Kidney epithelial cell (primary cell): Measurements from ENCODE around the gene TEX35. TPM values are rescaled to one million over a fixed set of nuclear protein-coding genes. Genes with fewer than 3 reads are reported as not detected.

Experiments used
- DNase-seq: peaks from one replicate; pipeline ENCODE4 v3.0.0-alpha.2; 2010; ENCODE audit warnings: low read depth
- H3K27me3 ChIP-seq: 2 replicates; pipeline ENCODE4 v1.6.0; 2011; ENCODE audit warnings: low read length; ENCODE audit not compliant: control insufficient read depth, insufficient read depth
- H3K36me3 ChIP-seq: 2 replicates; pipeline ENCODE4 v1.5.1; 2011; ENCODE audit warnings: low read length; ENCODE audit not compliant: control insufficient read depth, insufficient read depth
- H3K4me3 ChIP-seq: 2 replicates; pipeline ENCODE4 v1.5.1; 2011; ENCODE audit warnings: low read depth, mild to moderate bottlenecking, control low read depth, low read length
- total RNA-seq: library from RNA; depleted of rRNA; stranded (reverse); fragments of >200 nt; gene quantifications from 2 replicates; pipeline ENCODE4 v1.2.3, GENCODE V29; 2015
- TF ChIP-seq, protein P1 (sequence below): IDR thresholded peaks from 2 replicates; pipeline ENCODE4 v1.5.1; 2011; ENCODE audit warnings: mild to moderate bottlenecking, moderate library complexity, low read length, control low read depth, inconsistent platforms; ENCODE audit not compliant: insufficient read depth, poor library complexity, severe bottlenecking

TEX35 gene
- not detected in 2 replicates for total RNA-seq

DNA sequence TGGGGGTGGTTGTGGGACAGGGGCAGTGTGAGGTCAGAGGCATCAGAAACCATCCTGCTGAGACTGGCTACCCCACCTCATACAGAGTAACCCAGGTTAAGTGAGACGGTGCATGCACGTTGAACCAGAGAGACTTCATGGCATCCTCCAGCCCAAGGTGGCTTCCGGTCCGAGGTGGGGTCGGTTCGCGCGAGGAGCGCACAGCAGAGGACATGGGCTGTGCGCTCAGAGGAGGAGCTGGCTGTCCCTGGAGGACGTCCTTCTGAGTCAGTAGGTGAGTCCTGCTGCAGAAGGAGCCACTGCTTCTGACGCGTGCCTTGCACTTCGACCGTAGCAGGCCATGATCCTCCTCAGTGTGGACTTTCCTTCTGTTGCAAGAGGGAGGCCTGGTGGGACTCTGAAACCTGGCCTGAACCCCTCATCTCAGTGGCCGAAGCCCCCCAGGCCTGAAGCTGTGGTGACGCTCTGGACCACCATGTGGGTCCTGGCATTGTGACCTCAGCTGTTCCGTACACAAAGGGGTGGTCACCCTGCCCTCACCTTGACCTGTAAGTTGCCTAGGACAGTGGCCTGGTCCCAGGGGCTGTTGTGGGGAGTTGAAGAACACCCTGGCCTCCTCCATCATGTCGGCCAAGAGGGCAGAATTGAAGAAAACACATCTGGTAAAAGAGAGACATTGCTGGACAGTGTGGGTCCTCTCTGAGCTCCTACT, at the start of gene TEX35:
Gene TEX35 (plus strand): TSS at position 544 of the 712 bp plus-strand sequence. CDS start 80 bp downstream, at position 624.
- Histone ChIP-seq H3K27me3 (no peaks in the 10 kb centered on the region), H3K4me3 (no peak within 1 kb of the TSS), H3K36me3 (no peaks in the 10 kb centered on the region)
- TF ChIP-seq, protein P1, sequence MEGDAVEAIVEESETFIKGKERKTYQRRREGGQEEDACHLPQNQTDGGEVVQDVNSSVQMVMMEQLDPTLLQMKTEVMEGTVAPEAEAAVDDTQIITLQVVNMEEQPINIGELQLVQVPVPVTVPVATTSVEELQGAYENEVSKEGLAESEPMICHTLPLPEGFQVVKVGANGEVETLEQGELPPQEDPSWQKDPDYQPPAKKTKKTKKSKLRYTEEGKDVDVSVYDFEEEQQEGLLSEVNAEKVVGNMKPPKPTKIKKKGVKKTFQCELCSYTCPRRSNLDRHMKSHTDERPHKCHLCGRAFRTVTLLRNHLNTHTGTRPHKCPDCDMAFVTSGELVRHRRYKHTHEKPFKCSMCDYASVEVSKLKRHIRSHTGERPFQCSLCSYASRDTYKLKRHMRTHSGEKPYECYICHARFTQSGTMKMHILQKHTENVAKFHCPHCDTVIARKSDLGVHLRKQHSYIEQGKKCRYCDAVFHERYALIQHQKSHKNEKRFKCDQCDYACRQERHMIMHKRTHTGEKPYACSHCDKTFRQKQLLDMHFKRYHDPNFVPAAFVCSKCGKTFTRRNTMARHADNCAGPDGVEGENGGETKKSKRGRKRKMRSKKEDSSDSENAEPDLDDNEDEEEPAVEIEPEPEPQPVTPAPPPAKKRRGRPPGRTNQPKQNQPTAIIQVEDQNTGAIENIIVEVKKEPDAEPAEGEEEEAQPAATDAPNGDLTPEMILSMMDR = no peak
- DNase-seq = no peak

DNA sequence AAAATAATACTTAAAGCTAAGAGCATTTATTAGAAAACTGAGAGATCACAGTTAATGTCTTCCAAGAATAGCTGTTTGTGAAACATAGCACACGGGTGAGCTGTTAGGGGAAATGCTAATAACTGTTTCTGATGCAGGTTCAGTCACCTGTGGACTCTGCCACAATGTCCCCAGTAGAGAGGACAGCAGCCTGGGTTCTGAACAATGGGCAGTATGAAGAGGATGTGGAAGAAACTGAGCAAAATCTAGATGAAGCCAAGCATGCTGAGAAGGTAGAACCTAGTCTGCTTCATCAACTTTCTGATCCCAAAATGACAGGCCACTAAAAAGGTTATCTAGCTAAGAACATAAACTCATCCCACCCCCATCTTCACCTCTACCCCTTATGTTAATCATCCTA, 48.8 kb upstream of the TEX35 start:
- TF ChIP-seq, protein P1 = no peak
- H3K4me3 ChIP-seq = no peak overlapping the region
- H3K27me3 ChIP-seq = no peaks in the 10 kb centered on the region
- no peak for DNase-seq
- H3K36me3 ChIP-seq = no peaks in the 10 kb centered on the region

DNA sequence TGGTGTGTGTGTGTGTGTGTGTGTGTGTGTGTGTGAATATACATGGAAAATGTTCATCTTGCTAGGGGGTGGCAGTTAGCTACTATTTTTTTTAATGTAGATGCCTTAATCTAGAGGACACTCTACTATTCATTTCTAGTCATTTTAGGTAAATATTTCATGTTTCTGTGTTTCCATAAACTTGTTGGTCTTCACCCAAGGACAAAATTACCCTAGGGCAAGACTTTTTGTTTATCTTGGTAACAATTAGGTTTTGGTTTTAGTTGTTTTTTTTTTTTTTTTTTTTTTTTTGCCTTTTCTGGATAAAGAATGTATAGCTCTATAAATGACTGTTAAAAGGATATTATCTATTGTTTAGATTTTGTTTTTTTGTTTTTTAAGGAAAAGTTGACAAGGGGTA, 48.3 kb upstream of the TEX35 start:
- no peak for DNase-seq
- H3K27me3 ChIP-seq = no peaks in the 10 kb centered on the region
- no peaks in the 10 kb centered on the region for H3K36me3 ChIP-seq
- H3K4me3 ChIP-seq = no peak overlapping the region
- TF ChIP-seq, protein P1 = no peak

DNA sequence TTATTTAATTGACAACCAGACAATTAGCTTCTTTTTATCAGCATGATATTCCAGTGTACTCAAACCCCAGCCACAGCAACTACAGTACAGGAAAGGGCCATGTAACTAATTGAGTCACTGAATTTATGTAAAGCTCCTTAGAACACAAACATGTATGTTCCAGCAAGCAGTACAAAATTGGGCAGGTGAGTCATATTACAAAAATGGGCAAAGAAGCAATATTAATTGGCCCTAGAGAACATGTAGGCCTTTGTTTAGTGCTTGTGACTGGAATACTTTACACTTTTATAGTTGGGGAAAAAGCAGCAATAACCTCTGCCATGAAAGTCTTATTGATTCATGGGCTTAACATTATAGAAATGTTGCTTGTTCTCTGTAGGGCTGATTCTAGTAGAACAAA, 47.9 kb upstream of the TEX35 start:
- Histone ChIP-seq H3K27me3 (no peaks in the 10 kb centered on the region), H3K4me3 (no peak overlapping the region), H3K36me3 (no peaks in the 10 kb centered on the region)
- DNase-seq = no peak
- TF ChIP-seq, protein P1 = no peak

DNA sequence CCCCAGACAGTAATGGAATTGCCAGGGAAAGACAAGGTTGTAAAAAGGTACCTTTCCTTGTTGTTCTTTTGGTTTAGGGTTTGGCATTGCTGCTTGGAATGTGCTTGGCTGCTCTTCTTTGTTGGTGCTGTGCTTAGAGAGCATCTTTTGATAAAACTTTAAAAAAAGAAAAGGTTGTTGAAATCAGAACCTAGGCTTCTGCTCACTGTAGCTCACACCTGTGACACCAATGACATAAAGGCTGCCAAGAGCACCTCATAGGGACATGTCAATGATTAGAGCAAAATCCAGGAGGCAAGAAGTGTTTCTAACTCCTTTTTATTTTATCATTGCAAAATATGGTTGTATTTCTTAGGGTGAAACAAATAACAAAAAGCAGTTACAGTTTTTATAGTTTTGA, 45.1 kb upstream of the TEX35 start:
- Histone ChIP-seq H3K4me3 (no peak overlapping the region), H3K27me3 (no peaks in the 10 kb centered on the region)
- TF ChIP-seq, protein P1 = no peak

More for the DNA sequence above, 45.1 kb upstream of the TEX35 start:
- H3K36me3 ChIP-seq = no peaks in the 10 kb centered on the region
- DNase-seq = no peak
